Neuronal stem cell (in vitro differentiated cells): Measurements from ENCODE around the gene ARSK.
A peak's percentile ranks its signal among the peaks of the same experiment; 100 is the strongest.

Experiments used
- DNase-seq: peaks from one replicate; pipeline ENCODE4 v3.0.0-alpha.2; 2013; ENCODE audit warnings: low spot score
- H2AFZ ChIP-seq: one replicate; pipeline ENCODE4 v1.6.1; 2013; ENCODE audit warnings: mild to moderate bottlenecking, low read length, inconsistent platforms
- H2AK5ac ChIP-seq: 2 replicates; pipeline ENCODE4 v1.6.1; 2013; ENCODE audit warnings: low read depth, mild to moderate bottlenecking, inconsistent platforms, low read length, moderate library complexity, mixed read lengths
- H2BK120ac ChIP-seq: 2 replicates; pipeline ENCODE4 v1.6.1; 2013; ENCODE audit warnings: low read depth, mild to moderate bottlenecking, inconsistent platforms, low read length, moderate library complexity, mixed read lengths
- H2BK12ac ChIP-seq: one replicate; pipeline ENCODE4 v1.6.1; 2013; ENCODE audit warnings: low read length, inconsistent platforms
- H2BK15ac ChIP-seq: 2 replicates; pipeline ENCODE4 v1.6.1; 2013; ENCODE audit warnings: mild to moderate bottlenecking, low read length, inconsistent platforms, mixed read lengths
- H2BK5ac ChIP-seq: one replicate; pipeline ENCODE4 v1.6.1; 2013; ENCODE audit warnings: inconsistent platforms, mild to moderate bottlenecking, low read length, moderate library complexity
- H3K14ac ChIP-seq: one replicate; pipeline ENCODE4 v1.6.1; 2013; ENCODE audit warnings: low read length, inconsistent platforms
- H3K18ac ChIP-seq: 2 replicates; pipeline ENCODE4 v1.6.1; 2013; ENCODE audit warnings: low read length, inconsistent platforms
- H3K23ac ChIP-seq: 2 replicates; pipeline ENCODE4 v1.6.1; 2013; ENCODE audit warnings: low read depth, mild to moderate bottlenecking, mixed read lengths, low read length, inconsistent platforms; ENCODE audit not compliant: poor library complexity
- H3K27ac ChIP-seq: replicated peaks from 3 replicates; pipeline ENCODE4 v1.5.1; 2013; ENCODE audit warnings: low read length, inconsistent platforms
- H3K27me3 ChIP-seq, 3 experiments: 2 replicates each; pipeline ENCODE4 v1.6.1; 2013; ENCODE audit warnings: low read length in 3 of 3, mild to moderate bottlenecking in 2 of 3, inconsistent platforms in 1 of 3, low read depth in 1 of 3, mixed read lengths in 1 of 3, moderate library complexity in 1 of 3; ENCODE audit not compliant: control insufficient read depth in 3 of 3, insufficient read depth in 3 of 3
- H3K36me3 ChIP-seq, 2 donors: replicated peaks in 1 of 2; 2 replicates each; pipeline ENCODE4 v1.6.1; 2013; ENCODE audit warnings: low read length in 2 of 2; ENCODE audit not compliant: control insufficient read depth in 2 of 2, insufficient read depth in 2 of 2
- H3K4ac ChIP-seq: 2 replicates; pipeline ENCODE4 v1.6.1; 2013; ENCODE audit warnings: inconsistent platforms, mild to moderate bottlenecking, low read length, moderate library complexity
- H3K4me1 ChIP-seq, 2 donors: 1 replicate in 1 of 2; 2 replicates in 1 of 2; pipeline ENCODE4 v1.6.1; 2013; ENCODE audit warnings: low read length in 2 of 2, low read depth in 1 of 2; ENCODE audit not compliant: control insufficient read depth in 2 of 2, insufficient read depth in 1 of 2
- H3K4me2 ChIP-seq: one replicate; pipeline ENCODE4 v1.6.1; 2013; ENCODE audit warnings: mild to moderate bottlenecking, low read length, inconsistent platforms; ENCODE audit not compliant: insufficient read depth, poor library complexity, severe bottlenecking
- H3K4me3 ChIP-seq, 2 donors: 2 replicates each; pipeline ENCODE4 v1.5.1; 2013; ENCODE audit warnings: low read length in 2 of 2, mild to moderate bottlenecking in 2 of 2, inconsistent platforms in 1 of 2, moderate library complexity in 1 of 2
- H3K79me1 ChIP-seq: one replicate; pipeline ENCODE4 v1.6.1; 2013; ENCODE audit warnings: low read depth, mild to moderate bottlenecking, inconsistent platforms, low read length, moderate library complexity
- H3K9ac ChIP-seq: one replicate; pipeline ENCODE4 v1.6.1; 2013; ENCODE audit warnings: mild to moderate bottlenecking, low read depth, low read length, inconsistent platforms; ENCODE audit not compliant: poor library complexity
- H3K9me3 ChIP-seq, 2 donors: replicated peaks in 1 of 2; 2 replicates each; pipeline versions ENCODE3 to v1.6.1; 2013; ENCODE audit warnings: low read length in 2 of 2, mild to moderate bottlenecking in 2 of 2, inconsistent platforms in 1 of 2, low read depth in 1 of 2, mixed read lengths in 1 of 2, moderate library complexity in 1 of 2; ENCODE audit not compliant: control insufficient read depth in 2 of 2, insufficient read depth in 1 of 2
- H4K8ac ChIP-seq: one replicate; pipeline ENCODE4 v1.6.1; 2013; ENCODE audit warnings: low read depth, mild to moderate bottlenecking, inconsistent platforms, low read length, moderate library complexity
- H4K91ac ChIP-seq: one replicate; pipeline ENCODE4 v1.6.1; 2013; ENCODE audit warnings: low read length, low read depth, mild to moderate bottlenecking, inconsistent platforms; ENCODE audit not compliant: poor library complexity
- WGBS, 2 donors: extraction: QIAGEN DNeasy Blood & Tissue Kit; methylation state at CpG; one replicate each; pipeline ENCODE4 v1.1.7; 2013; ENCODE audit warnings: missing lambda C conversion rate in 2 of 2, mixed read lengths in 1 of 2; ENCODE audit not compliant: insufficient read length in 2 of 2, insufficient replicate concordance in 1 of 2; ENCODE audit errors: extremely low coverage in 2 of 2; 5-methylcytosine and 5-hydroxymethylcytosine counted together

ARSK gene

DNA sequence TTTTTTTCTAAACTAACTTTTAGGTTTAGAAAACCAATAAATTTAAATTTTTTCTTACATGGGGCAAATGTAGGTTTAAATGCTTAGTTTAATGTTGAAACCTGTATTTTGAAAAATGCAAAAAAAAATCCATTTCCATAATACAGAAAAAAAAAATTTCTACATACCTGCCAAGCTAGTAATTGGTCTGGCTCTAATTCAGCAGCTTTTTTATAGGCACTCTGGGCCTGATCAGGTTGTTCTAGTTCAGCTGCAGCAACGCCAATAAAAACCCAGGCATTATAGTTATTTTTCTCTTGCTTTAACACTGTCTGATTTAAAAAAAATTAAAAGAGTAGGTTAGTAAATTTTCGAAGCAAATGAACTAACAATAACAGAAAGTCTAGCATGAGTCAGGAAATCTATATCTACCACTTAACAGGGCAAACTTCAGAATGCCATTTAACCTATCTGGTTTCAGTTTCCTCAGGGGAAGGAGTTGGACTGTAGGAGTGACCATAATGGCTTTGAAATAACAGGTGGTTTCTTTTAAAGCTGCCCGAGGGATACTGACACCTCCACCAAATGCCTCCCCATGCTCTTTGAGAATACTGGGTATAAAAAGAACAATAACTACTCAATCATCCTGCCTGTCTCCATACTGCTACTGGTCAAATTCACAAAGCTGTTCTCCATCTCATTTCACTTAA is 11.7 kb upstream of the ARSK start:
- no peak overlapping the region for H2BK120ac ChIP-seq
- WGBS, 2 donors = no CpG with 5 or more reads among the region's 3 CpGs
- DNase-seq = no peak

DNA sequence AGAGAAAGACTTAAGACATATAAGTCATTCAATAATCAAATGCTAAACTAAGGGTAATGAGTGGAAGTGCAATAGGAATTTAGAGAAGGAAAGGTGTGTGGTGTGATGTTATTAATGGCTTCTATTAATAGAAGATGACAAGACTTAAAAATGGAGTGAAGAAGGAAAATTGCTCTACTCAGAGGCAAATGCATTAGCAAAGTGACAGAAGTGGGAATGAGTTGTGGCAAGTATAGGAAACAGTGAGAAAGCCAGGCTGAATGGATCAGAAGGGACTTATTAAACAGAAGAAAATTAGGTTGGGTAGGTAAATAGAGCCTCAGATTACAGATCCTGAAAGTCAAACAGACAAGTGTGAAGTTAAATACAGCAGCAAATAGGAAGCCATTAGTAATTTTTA is 5.9 kb upstream of the ARSK start:
- Histone ChIP-seq H4K91ac (no peak overlapping the region), H2AFZ (no peak overlapping the region), H3K23ac (no peak overlapping the region), H2BK15ac (no peak overlapping the region), H3K79me1 (peaks cover 1% of the 10 kb centered on the region), H3K14ac (no peak overlapping the region), H4K8ac (no peak overlapping the region), H3K4me1 (peaks cover 0 to 3% of the 10 kb centered on the region in 2 donors), H3K27me3 (no peaks in the 10 kb centered on the region), H3K4ac (no peak overlapping the region), H2AK5ac (no peak overlapping the region), H2BK120ac (no peak overlapping the region), H3K27ac (no peak overlapping the region), H3K9me3 (no peaks in the 10 kb centered on the region), H2BK5ac (no peak overlapping the region), H3K18ac (no peak overlapping the region), H3K4me2 (no peak overlapping the region), H3K4me3 (no peak overlapping the region), H3K36me3 (peaks cover 8 to 90% of the 10 kb centered on the region in 2 donors), H2BK12ac (no peak overlapping the region), H3K9ac (no peak overlapping the region)
- DNase-seq = no peak

More for the DNA sequence above, 11.7 kb upstream of the ARSK start:
- Histone ChIP-seq H3K4me3 (no peak overlapping the region), H2AK5ac (no peak overlapping the region), H4K91ac (no peak overlapping the region), H3K4ac (no peak overlapping the region), H3K9ac (no peak overlapping the region), H3K9me3 (no peaks in the 10 kb centered on the region), H3K27ac (no peak overlapping the region), H2BK15ac (no peak overlapping the region), H4K8ac (no peak overlapping the region), H3K23ac (no peak overlapping the region), H3K18ac (no peak overlapping the region), H2BK12ac (no peak overlapping the region), H2BK5ac (no peak overlapping the region), H2AFZ (no peak overlapping the region), H3K27me3 (no peaks in the 10 kb centered on the region), H3K4me1 (no peaks in the 10 kb centered on the region), H3K4me2 (no peak overlapping the region), H3K79me1 (no peaks in the 10 kb centered on the region), H3K14ac (no peak overlapping the region), H3K36me3 (peaks cover 9 to 97% of the 10 kb centered on the region in 2 donors)

DNA sequence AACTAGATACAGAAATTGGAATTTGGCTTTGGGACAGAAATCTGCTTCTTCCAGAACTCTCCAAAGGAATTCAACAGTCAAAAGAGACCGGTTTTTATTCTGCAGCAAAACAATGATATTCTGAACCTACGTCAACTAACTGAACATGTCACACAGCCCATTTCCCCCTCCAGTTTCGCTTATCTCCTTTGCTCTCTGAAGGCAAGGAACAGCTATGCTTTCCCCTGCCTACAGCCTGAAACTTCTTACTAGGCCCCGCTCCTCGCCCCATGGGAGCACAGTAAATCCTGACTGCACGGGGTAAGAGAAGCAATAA is 612 bp upstream of the ARSK start:
- Histone ChIP-seq H3K27me3 (no peaks in the 10 kb centered on the region), H3K4me1 (peaks cover 2 to 9% of the 10 kb centered on the region in 2 donors), H2AK5ac (no peak overlapping the region), H3K23ac (no peak overlapping the region), H3K9ac (peak overlapping the region; percentile 56), H2BK15ac (no peak overlapping the region), H3K4me2 (peak overlapping the region; percentile 66), H3K4ac (no peak overlapping the region), H4K8ac (no peak overlapping the region), H3K14ac (no peak overlapping the region), H2BK120ac (no peak overlapping the region), H3K18ac (no peak overlapping the region), H2BK5ac (no peak overlapping the region), H3K36me3 (peaks cover 0 to 37% of the 10 kb centered on the region in 2 donors), H3K27ac (no peak overlapping the region), H3K9me3 (no peaks in the 10 kb centered on the region), H4K91ac (no peak overlapping the region), H2AFZ (peak overlapping the region; percentile 94), H3K4me3 (peak overlapping the region; percentile 62 to 92), H2BK12ac (no peak overlapping the region), H3K79me1 (no peaks in the 10 kb centered on the region)
- no peak for DNase-seq
- WGBS, 2 donors = no CpG with 5 or more reads among the region's 6 CpGs

DNA sequence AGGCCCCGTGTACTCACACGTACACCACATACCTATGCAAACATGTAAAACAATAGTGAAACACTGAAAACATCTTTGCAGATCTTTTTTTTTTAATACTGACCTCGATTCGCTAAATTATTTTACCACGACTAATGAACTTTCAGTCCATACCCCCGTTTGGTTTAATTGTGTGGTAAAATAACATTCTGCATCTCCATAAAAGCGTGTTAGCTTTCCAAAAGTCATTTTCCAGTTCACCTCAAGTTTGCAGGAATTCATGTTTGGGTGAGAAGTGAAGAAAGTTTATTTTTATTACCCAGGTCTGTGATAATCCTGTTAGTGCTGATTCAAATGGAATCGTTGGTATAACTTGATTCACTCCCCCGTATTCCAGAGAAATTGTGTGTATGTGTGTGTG is 652 bp downstream of the ARSK start:
- no peak overlapping the region for H2AK5ac ChIP-seq
- peak overlapping the region; percentile 62 to 86 for H3K4me3 ChIP-seq
- no peak overlapping the region for H2BK15ac ChIP-seq
- peak overlapping the region; percentile 45 for H3K4me2 ChIP-seq
- peak; percentile 1 for DNase-seq
- H4K91ac ChIP-seq = no peak overlapping the region
- no peak overlapping the region for H3K9ac ChIP-seq
- H3K36me3 ChIP-seq = peaks cover 0 to 25% of the 10 kb centered on the region in 2 donors
- no CpG with 5 or more reads among the region's 9 CpGs for WGBS, 2 donors
- H3K4me1 ChIP-seq = peaks cover 2 to 9% of the 10 kb centered on the region in 2 donors
- no peak overlapping the region for H2BK5ac ChIP-seq
- H3K14ac ChIP-seq = no peak overlapping the region
- no peak overlapping the region for H3K4ac ChIP-seq
- H3K18ac ChIP-seq = no peak overlapping the region
- no peaks in the 10 kb centered on the region for H3K9me3 ChIP-seq
- no peak overlapping the region for H2BK120ac ChIP-seq
- no peaks in the 10 kb centered on the region for H3K27me3 ChIP-seq
- no peak overlapping the region for H3K23ac ChIP-seq
- no peaks in the 10 kb centered on the region for H3K79me1 ChIP-seq
- H3K27ac ChIP-seq = peak overlapping the region; percentile 76
- H2AFZ ChIP-seq = peak overlapping the region; percentile 94
- no peak overlapping the region for H4K8ac ChIP-seq
- no peak overlapping the region for H2BK12ac ChIP-seq
